Tibial nerve (tissue), 4 donors: ENCODE data around the gene SLC40A1.

ENCODE experiments used
- CTCF ChIP-seq, 5 experiments: fragments of 200-600 bp in 3 of 5; fragments of 450-650 bp in 2 of 5; sonication (generic) in 3 of 5; IDR thresholded peaks; one replicate each; pipeline ENCODE4 v1.5.1; 2016 to 2019; ENCODE audit warnings: antibody characterized with exemption in 5 of 5, mild to moderate bottlenecking in 3 of 5, moderate library complexity in 2 of 5
- EP300 ChIP-seq, 2 donors: sonication (generic); formaldehyde crosslinking; IDR thresholded peaks; one replicate each; pipeline ENCODE4 v1.6.1; 2017; ENCODE audit warnings: antibody characterized with exemption in 2 of 2, mild to moderate bottlenecking in 1 of 2

GRCh38 chr2:189555232-189555631 lies 25.4 kb downstream of the SLC40A1 start:
- TF ChIP-seq CTCF (IDR thresholded peaks at IDR 0.05) = no peak
- no peak for TF ChIP-seq EP300 (IDR thresholded peaks at IDR 0.05)
